ENCODE results near the gene PDZD4. TPM values are rescaled to one million over a fixed set of nuclear protein-coding genes. Genes with fewer than 3 reads are reported as not detected.

PDZD4 gene
- total RNA-seq, 2 donors from 2014 or later, result 2.1 to 7.1 TPM

- peaks cover 8% of the 10 kb centered on the region for H3K36me3 ChIP-seq
- DNase-seq (ENCODE audit: low spot score), result no peak
- no peak overlapping the region for H3K4me3 ChIP-seq
- no peaks in the 10 kb centered on the region for H3K27me3 ChIP-seq
- H3K27ac ChIP-seq, result no peak overlapping the region
- peaks cover 0 to 3% of the 10 kb centered on the region in 2 donors for H3K9me3 ChIP-seq
- H3K4me1 ChIP-seq, result peaks cover 0 to 22% of the 10 kb centered on the region in 2 donors
- TF ChIP-seq CTCF (IDR thresholded peaks at IDR 0.05), result no peak
Observed at GRCh38 chrX:153792368-153792767, 38.0 kb downstream of the PDZD4 start.

- Histone ChIP-seq H3K4me1 (peaks cover 0 to 22% of the 10 kb centered on the region in 2 donors), H3K27ac (peak overlapping the region in 1 of 2 donors; percentile 13), H3K36me3 (peaks cover 14% of the 10 kb centered on the region), H3K9me3 (peaks cover 0 to 3% of the 10 kb centered on the region in 2 donors), H3K4me3 (no peak overlapping the region), H3K27me3 (no peaks in the 10 kb centered on the region)
- DNase-seq (ENCODE audit: low spot score), result no peak
- no peak for TF ChIP-seq CTCF (IDR thresholded peaks at IDR 0.05)
Observed at GRCh38 chrX:153791104-153791852, 39.1 kb downstream of the PDZD4 start.

GRCh38 chrX:153789654-153790053 is 40.7 kb downstream of the PDZD4 start:
- Histone ChIP-seq H3K27ac (no peak overlapping the region), H3K9me3 (no peaks in the 10 kb centered on the region), H3K27me3 (no peaks in the 10 kb centered on the region), H3K4me3 (no peak overlapping the region), H3K4me1 (peaks cover 0 to 11% of the 10 kb centered on the region in 2 donors), H3K36me3 (peaks cover 29% of the 10 kb centered on the region)
- no peak for TF ChIP-seq CTCF (IDR thresholded peaks at IDR 0.05)
- no peak for DNase-seq (ENCODE audit: low spot score)

GRCh38 chrX:153786669-153787068 is 43.7 kb downstream of the PDZD4 start:
- Histone ChIP-seq H3K9me3 (no peaks in the 10 kb centered on the region), H3K27me3 (no peaks in the 10 kb centered on the region), H3K36me3 (peaks cover 29% of the 10 kb centered on the region), H3K4me3 (no peak overlapping the region), H3K4me1 (peaks cover 0 to 9% of the 10 kb centered on the region in 2 donors), H3K27ac (no peak overlapping the region)
- no peak for TF ChIP-seq CTCF (IDR thresholded peaks at IDR 0.05)
- no peak for DNase-seq (ENCODE audit: low spot score)

GRCh38 chrX:153784325-153784967 is 45.9 kb downstream of the PDZD4 start:
- no peaks in the 10 kb centered on the region for H3K9me3 ChIP-seq
- H3K36me3 ChIP-seq, result peaks cover 29% of the 10 kb centered on the region
- H3K4me3 ChIP-seq, result no peak overlapping the region
- no peak overlapping the region for H3K27ac ChIP-seq
- H3K4me1 ChIP-seq, result peaks cover 0 to 25% of the 10 kb centered on the region in 2 donors
- TF ChIP-seq CTCF (IDR thresholded peaks at IDR 0.05), result no peak
- H3K27me3 ChIP-seq, result no peaks in the 10 kb centered on the region
- no peak for DNase-seq (ENCODE audit: low spot score)

Measured in right atrium auricular region (tissue), 2 donors.